GM12878 (cell line): Measurements from ENCODE around the gene PNPO. TPM values are rescaled to one million over a fixed set of nuclear protein-coding genes. Genes with fewer than 3 reads are reported as not detected.

Source experiments
- ATAC-seq: fragments of 200-7000 bp; cut with Tn5 transposase; 3 replicates; pipeline ENCODE4 v1.9.1; 2020; ENCODE audit warnings: mild to moderate bottlenecking, moderate library complexity
- BruUV-seq: library from RNA; stranded (reverse); fragments of 400-500 nt; replicated peaks from 2 replicates; lab custom pipeline; 2021; lab: Mats Ljungman, UMichigan
- CTCF ChIA-PET: fragments of 300-600 bp; sonication (Branson Sonifier 250); formaldehyde crosslinking; extraction: SDS; loops from one replicate; lab custom pipeline; 2021; ENCODE audit warnings: inconsistent platforms; lab: Yijun Ruan, JAX
- POLR2A ChIA-PET: fragments of 350-600 bp; formaldehyde crosslinking; extraction: SDS; loops from one replicate; lab custom pipeline; 2021; ENCODE audit warnings: inconsistent platforms; lab: Charles Lee
- RAD21 ChIA-PET: fragments of 300-600 bp; sonication (Branson Sonifier 250); formaldehyde crosslinking; loops from one replicate; lab custom pipeline; 2023; ENCODE audit warnings: antibody characterized with exemption; ENCODE audit not compliant: unreplicated experiment; lab: Charles Lee
- SMC1A ChIA-PET: fragments of 300-600 bp; sonication (Branson Sonifier 250); formaldehyde crosslinking; loops from one replicate; lab custom pipeline; 2023; ENCODE audit not compliant: unreplicated experiment, uncharacterized antibody; lab: Charles Lee
- DNase-seq: peaks from one replicate; pipeline ENCODE4 v3.0.0-alpha.2; 2011; ENCODE audit warnings: low read depth, low spot score
- FAIRE-seq: peaks from 3 replicates; lab custom pipeline; 2011; peaks lifted over from hg19 to GRCh38; lab: Jason Lieb, UNC
- H2AFZ ChIP-seq: 2 replicates; pipeline ENCODE4 v1.6.0; 2011; ENCODE audit warnings: low read depth, low read length, control low read depth; ENCODE audit not compliant: control insufficient read depth
- H3K27ac ChIP-seq: 2 replicates; pipeline ENCODE4 v1.5.1; 2011; ENCODE audit warnings: control low read depth; ENCODE audit not compliant: control insufficient read depth, insufficient read depth
- H3K27me3 ChIP-seq, 2 experiments: replicated peaks in 1 of 2; 2 replicates each; pipeline versions ENCODE4 v1.6.0 to v1.6.1; 2011; ENCODE audit warnings: low read length in 1 of 2; ENCODE audit not compliant: control insufficient read depth in 2 of 2, insufficient read depth in 2 of 2
- H3K36me3 ChIP-seq, 2 experiments: 2 replicates each; pipeline ENCODE4 v1.5.1; 2011; ENCODE audit warnings: low read length in 1 of 2; ENCODE audit not compliant: control insufficient read depth in 2 of 2, insufficient read depth in 2 of 2
- H3K4me1 ChIP-seq: 2 replicates; pipeline ENCODE4 v1.6.1; 2011; ENCODE audit warnings: mild to moderate bottlenecking, low read length, moderate library complexity, mixed read lengths; ENCODE audit not compliant: control insufficient read depth, insufficient read depth
- H3K4me2 ChIP-seq: 2 replicates; pipeline ENCODE4 v1.6.0; 2011; ENCODE audit warnings: control low read depth; ENCODE audit not compliant: control insufficient read depth, insufficient read depth
- H3K4me3 ChIP-seq: fragments of 200-600 bp; sonication (generic); 2 replicates; pipeline ENCODE4 v1.5.1; 2016
- H3K79me2 ChIP-seq: 2 replicates; pipeline ENCODE4 v1.6.0; 2011; ENCODE audit warnings: low read length; ENCODE audit not compliant: control insufficient read depth, insufficient read depth
- H3K9ac ChIP-seq: 2 replicates; pipeline ENCODE4 v1.8.0; 2011; ENCODE audit warnings: low read length, control low read depth, mixed read lengths; ENCODE audit not compliant: control insufficient read depth, insufficient read depth
- H3K9me3 ChIP-seq: replicated peaks from 3 replicates; pipeline ENCODE4 v1.5.1; 2011; ENCODE audit warnings: mild to moderate bottlenecking, low read length; ENCODE audit not compliant: control insufficient read depth, insufficient read depth
- H4K20me1 ChIP-seq: 2 replicates; pipeline ENCODE4 v1.6.0; 2011; ENCODE audit not compliant: control insufficient read depth, insufficient read depth
- CHD2 ChIP-seq: IDR thresholded peaks from 2 replicates; pipeline ENCODE4 v1.6.1; 2011; ENCODE audit warnings: low read depth, low read length, improper control_type of control experiment, borderline replicate concordance
- RB1 ChIP-seq: fragments of 450-650 bp; formaldehyde crosslinking; IDR thresholded peaks from 2 replicates; pipeline ENCODE4 v1.6.1; 2017; ENCODE audit warnings: mild to moderate bottlenecking, borderline replicate concordance
- RCOR1 ChIP-seq: conservative IDR thresholded peaks from 2 replicates; pipeline ENCODE4 v1.6.1; 2012; ENCODE audit warnings: low read depth, low read length, improper control_type of control experiment
- SREBF2 ChIP-seq: IDR thresholded peaks from 2 replicates; pipeline ENCODE4 v1.6.1; 2012; ENCODE audit warnings: mild to moderate bottlenecking, low read length
- SUZ12 ChIP-seq: fragments of 200-600 bp; sonication (generic); IDR thresholded peaks from one replicate; pipeline ENCODE4 v1.6.1; 2018; ENCODE audit warnings: antibody characterized with exemption, mild to moderate bottlenecking; ENCODE audit not compliant: unreplicated experiment
- ZNF622 ChIP-seq: fragments of 450-650 bp; IDR thresholded peaks from 2 replicates; pipeline ENCODE4 v1.6.1; 2017; ENCODE audit warnings: mild to moderate bottlenecking, inconsistent platforms
- WGBS: methylation state at CpG from one replicate; pipeline ENCODE4 v1.1.6; 2016; ENCODE audit warnings: low lambda C conversion rate; ENCODE audit not compliant: insufficient replicate concordance, insufficient coverage; ENCODE audit errors: missing lambda C conversion rate; 5-methylcytosine and 5-hydroxymethylcytosine counted together
- in situ Hi-C: fragments of 300-500 bp; cut with MboI; formaldehyde crosslinking; loops from 9 replicates; pipeline ENCODE4 v1.14.3; 2018; ENCODE audit warnings: mixed read lengths
- intact Hi-C: fragments of 100-400 bp; cut with micrococcal nuclease; formaldehyde crosslinking; loops from one replicate; pipeline ENCODE4 v1.14.2; 2022; ENCODE audit not compliant: unreplicated experiment
- polyA plus RNA-seq, 11 experiments: library from polyadenylated mRNA; depleted of rRNA in 4 of 11; unstranded in 6 of 11; stranded (reverse) in 5 of 11; fragments of >200 nt; fragmentation: Nextera tagmentation in 4 of 11; fragmentation: Illumina TruSeq in 1 of 11; extraction: Ambion mirVana in 4 of 11; extraction: Trizol in 1 of 11; gene quantifications; 1 replicate in 1 of 11; 2 replicates in 10 of 11; pipeline versions ENCODE4 v1.2.1 to v1.2.3, GENCODE V29; 2011 to 2016; ENCODE audit warnings: inconsistent platforms in 2 of 11, missing spikeins in 2 of 11, low read depth in 1 of 11
- total RNA-seq, 4 experiments: library from RNA; depleted of rRNA in 3 of 4; stranded (reverse); fragments of >200 nt in 3 of 4; fragmentation: Illumina TruSeq in 1 of 4; extraction: Trizol in 1 of 4; gene quantifications; 2 replicates each; pipeline versions ENCODE4 v1.2.1 to v1.2.3, GENCODE V29; 2013 to 2021
- TF ChIP-seq, protein P1 (sequence below): fragments of 450-650 bp; IDR thresholded peaks from 2 replicates; pipeline ENCODE4 v1.6.1; 2017; ENCODE audit warnings: antibody characterized with exemption, mild to moderate bottlenecking, moderate library complexity
- TF ChIP-seq, protein P2 (sequence below): fragments of 450-650 bp; conservative IDR thresholded peaks from 2 replicates; pipeline ENCODE4 v1.6.1; 2017; ENCODE audit warnings: mild to moderate bottlenecking, moderate library complexity

Gene PNPO
- total and polyA plus RNA-seq, 10 of the 15 experiments (the other 5 are each of a cell fraction or from before 2014, with no cell fraction given), result 13.9 to 52.6 (median 37.3) TPM

DNA sequence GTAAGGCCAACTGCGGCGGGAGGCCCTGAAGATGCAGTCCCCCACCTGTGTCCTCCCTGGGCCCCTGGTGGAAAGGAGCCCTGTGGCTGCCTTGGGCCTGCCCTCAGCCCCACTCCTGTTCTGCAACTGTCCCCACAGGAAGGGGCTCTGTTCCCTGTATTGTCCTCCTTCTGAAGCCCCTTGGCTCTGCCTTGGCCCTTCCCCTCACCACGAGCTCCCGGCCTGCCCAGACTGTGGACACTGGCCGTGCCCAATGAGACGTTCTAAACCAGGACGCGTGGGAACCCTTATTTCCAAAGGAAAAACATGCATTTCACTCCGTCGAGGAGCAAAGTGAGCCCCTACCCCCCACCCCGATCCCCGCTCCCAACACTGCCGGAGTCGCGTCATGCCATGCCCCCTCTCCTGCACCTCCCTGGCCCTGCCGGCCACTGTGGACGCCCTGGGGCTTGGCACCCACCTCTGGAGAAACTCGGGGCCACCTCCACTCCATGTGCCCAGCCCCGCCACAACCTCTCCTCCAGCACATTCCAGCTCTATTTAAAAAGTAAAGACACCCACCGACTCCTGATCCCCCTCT, 13.5 kb upstream of the PNPO start:
- ChIA-PET RAD21 (no interaction called here), POLR2A (no interaction called here), SMC1A (interaction anchor here (1.1 kb wide), 1 partner anchor 9 kb away, joined by 3 read pairs; no protein-coding TSS in a partner anchor), CTCF (interaction anchor here (1.2 kb wide), 1 partner anchor 22 kb away, joined by 4 read pairs; no protein-coding TSS in a partner anchor)
- no peaks in the 10 kb centered on the region for H3K9me3 ChIP-seq
- intact Hi-C loops (no loop called here), in situ Hi-C loops (no loop called here)
- WGBS, result 95% methylated on average over 18 of the region's 20 CpGs
- H3K36me3 ChIP-seq, result peaks cover 4% of the 10 kb centered on the region in 2 experiments; a peak in 3 of 4 replicates
- TF ChIP-seq SREBF2 (no peak), SUZ12 (no peak), RB1 (no peak)
- H3K4me2 ChIP-seq, result no peak overlapping the region
- no peak overlapping the region for H3K27ac ChIP-seq
- H2AFZ ChIP-seq, result no peak overlapping the region
- H3K4me3 ChIP-seq, result no peak overlapping the region
- no peak overlapping the region for H3K9ac ChIP-seq
- no peaks in the 10 kb centered on the region for H4K20me1 ChIP-seq
- DNase-seq (no peak), ATAC-seq (no peak), FAIRE-seq (no peak)
- no peaks in the 10 kb centered on the region for H3K4me1 ChIP-seq
- H3K27me3 ChIP-seq, result no peaks in the 10 kb centered on the region
- H3K79me2 ChIP-seq, result no peaks in the 10 kb centered on the region
- BruUV-seq, result no TSS peak

DNA sequence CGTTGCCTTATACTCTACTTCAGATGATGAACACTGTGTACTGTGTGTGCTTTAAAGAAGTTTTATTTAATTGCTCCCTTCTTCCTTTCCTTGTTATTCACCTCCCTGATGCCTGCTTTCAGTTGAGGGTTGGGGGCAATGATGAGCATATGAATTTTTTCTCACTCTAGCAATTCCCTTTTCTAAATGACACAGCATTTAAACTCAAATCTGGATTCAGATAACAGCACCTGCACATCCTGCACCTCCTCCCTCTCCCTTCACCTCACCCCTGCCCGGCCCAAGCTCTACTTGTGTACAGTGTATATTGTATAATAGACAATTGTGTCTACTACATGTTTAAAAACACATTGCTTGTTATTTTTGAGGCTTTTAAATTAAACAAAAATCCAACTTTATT, 13.0 kb upstream of the PNPO start:
- Histone ChIP-seq H3K4me3 (no peak overlapping the region), H4K20me1 (no peaks in the 10 kb centered on the region), H3K4me1 (no peaks in the 10 kb centered on the region), H3K36me3 (peaks cover 0 to 4% of the 10 kb centered on the region in 2 experiments; a peak in 3 of 4 replicates), H2AFZ (no peak overlapping the region), H3K4me2 (no peak overlapping the region)
- ChIA-PET POLR2A (no interaction called here), RAD21 (interaction anchor here (1.2 kb wide), 1 partner anchor 88 kb away, joined by 3 read pairs; the partner anchor contains the start of gene SCRN2), CTCF (interaction anchor here (1.2 kb wide), 1 partner anchor 22 kb away, joined by 4 read pairs; no protein-coding TSS in a partner anchor)
- BruUV-seq, result no TSS peak
- no peak for ATAC-seq
- TF ChIP-seq CHD2 (no peak), ZNF622 (no peak), RCOR1 (no peak)
- TF ChIP-seq, protein P1, sequence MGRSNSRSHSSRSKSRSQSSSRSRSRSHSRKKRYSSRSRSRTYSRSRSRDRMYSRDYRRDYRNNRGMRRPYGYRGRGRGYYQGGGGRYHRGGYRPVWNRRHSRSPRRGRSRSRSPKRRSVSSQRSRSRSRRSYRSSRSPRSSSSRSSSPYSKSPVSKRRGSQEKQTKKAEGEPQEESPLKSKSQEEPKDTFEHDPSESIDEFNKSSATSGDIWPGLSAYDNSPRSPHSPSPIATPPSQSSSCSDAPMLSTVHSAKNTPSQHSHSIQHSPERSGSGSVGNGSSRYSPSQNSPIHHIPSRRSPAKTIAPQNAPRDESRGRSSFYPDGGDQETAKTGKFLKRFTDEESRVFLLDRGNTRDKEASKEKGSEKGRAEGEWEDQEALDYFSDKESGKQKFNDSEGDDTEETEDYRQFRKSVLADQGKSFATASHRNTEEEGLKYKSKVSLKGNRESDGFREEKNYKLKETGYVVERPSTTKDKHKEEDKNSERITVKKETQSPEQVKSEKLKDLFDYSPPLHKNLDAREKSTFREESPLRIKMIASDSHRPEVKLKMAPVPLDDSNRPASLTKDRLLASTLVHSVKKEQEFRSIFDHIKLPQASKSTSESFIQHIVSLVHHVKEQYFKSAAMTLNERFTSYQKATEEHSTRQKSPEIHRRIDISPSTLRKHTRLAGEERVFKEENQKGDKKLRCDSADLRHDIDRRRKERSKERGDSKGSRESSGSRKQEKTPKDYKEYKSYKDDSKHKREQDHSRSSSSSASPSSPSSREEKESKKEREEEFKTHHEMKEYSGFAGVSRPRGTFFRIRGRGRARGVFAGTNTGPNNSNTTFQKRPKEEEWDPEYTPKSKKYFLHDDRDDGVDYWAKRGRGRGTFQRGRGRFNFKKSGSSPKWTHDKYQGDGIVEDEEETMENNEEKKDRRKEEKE, result no peak
- TF ChIP-seq, protein P2, sequence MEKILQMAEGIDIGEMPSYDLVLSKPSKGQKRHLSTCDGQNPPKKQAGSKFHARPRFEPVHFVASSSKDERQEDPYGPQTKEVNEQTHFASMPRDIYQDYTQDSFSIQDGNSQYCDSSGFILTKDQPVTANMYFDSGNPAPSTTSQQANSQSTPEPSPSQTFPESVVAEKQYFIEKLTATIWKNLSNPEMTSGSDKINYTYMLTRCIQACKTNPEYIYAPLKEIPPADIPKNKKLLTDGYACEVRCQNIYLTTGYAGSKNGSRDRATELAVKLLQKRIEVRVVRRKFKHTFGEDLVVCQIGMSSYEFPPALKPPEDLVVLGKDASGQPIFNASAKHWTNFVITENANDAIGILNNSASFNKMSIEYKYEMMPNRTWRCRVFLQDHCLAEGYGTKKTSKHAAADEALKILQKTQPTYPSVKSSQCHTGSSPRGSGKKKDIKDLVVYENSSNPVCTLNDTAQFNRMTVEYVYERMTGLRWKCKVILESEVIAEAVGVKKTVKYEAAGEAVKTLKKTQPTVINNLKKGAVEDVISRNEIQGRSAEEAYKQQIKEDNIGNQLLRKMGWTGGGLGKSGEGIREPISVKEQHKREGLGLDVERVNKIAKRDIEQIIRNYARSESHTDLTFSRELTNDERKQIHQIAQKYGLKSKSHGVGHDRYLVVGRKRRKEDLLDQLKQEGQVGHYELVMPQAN, result no peak
- TF ChIP-seq, all 136 proteins: peak for 0
- intact Hi-C loops (no loop called here), in situ Hi-C loops (no loop called here)
- Histone ChIP-seq H3K27me3 (no peaks in the 10 kb centered on the region), H3K79me2 (no peaks in the 10 kb centered on the region), H3K9ac (no peak overlapping the region), H3K9me3 (no peaks in the 10 kb centered on the region), H3K27ac (no peak overlapping the region)
- DNase-seq (no peak), FAIRE-seq (no peak)
- WGBS, result 97% methylated on average over 2 of the region's 2 CpGs
- SMC1A ChIA-PET, result interaction anchor here (1.1 kb wide), 1 partner anchor 9 kb away, joined by 3 read pairs; no protein-coding TSS in a partner anchor
